GM21737 (cell line): ENCODE results near the gene APOBEC3A.
"Not testable (repeated sequence)": the region's sequence is repeated elsewhere in the genome, so short reads cannot be mapped to it uniquely, and the experiment has no call there.

Source experiments
- ATAC-seq: cut with Tn5 transposase; IDR thresholded peaks from one replicate; pipeline ENCODE4 v1.9.1; 2021; ENCODE audit warnings: mild to moderate bottlenecking, moderate library complexity; ENCODE audit not compliant: unreplicated experiment

APOBEC3A gene

DNA sequence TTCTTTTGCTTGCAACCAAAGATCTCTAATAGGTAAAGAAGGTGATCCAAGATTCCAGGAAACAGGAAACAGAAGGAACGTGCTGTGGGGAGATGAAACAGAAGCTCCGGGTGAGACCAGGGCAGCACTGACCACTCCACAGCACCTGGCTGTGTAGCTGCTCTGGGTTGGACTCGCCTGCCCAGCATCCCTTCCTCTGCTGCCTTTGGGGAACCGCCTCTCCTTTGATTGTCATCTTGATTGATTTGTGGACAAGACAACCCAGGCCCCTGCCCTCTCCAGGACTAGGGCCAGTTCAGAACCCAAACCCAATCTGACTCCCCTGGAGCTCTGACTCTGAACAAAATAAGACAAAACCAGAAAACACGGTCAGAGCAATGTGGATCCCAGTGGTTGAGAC is 14.7 kb upstream of the APOBEC3A start:
- no peak for ATAC-seq

DNA sequence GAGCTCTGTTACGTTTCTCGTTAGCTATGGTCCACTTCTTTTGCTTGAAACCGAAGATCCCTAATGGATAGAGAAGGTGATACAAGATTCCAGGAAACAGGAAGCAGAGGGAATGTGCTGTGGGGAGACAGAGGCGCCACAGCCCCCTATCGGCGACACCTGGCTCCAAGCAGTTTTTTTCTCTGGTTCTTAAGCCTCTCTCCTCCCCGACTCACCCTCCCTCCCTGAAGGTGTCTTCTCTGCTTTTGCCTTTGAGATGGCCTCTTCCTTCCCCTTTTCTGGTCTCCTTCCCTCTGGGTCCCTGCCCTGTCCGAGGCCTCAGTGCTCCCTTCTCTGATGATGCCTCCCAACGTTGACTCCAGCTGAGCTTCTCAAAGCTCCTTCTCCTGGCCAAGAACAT is 14.2 kb upstream of the APOBEC3A start:
- no peak for ATAC-seq

DNA sequence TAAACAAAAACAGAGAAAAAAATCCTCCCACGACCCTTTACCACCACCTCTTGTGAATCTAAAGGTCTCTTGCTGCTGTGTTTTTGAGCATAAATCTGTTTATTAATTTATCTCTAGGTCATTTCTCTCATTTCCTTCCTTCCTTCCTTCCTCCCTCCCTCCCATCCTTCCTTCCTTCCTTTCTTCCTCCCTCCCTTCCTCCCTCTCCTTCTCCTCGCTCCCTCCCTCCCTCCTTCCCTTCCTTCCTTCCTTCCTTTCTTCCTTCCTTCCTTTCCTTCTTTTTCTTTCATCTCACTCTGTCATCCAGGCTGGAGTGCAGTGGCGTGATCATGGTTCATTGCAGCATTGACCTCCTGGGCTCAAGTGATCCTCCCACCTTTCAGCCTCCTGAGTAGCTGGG is 13.5 kb upstream of the APOBEC3A start:
- no peak for ATAC-seq

DNA sequence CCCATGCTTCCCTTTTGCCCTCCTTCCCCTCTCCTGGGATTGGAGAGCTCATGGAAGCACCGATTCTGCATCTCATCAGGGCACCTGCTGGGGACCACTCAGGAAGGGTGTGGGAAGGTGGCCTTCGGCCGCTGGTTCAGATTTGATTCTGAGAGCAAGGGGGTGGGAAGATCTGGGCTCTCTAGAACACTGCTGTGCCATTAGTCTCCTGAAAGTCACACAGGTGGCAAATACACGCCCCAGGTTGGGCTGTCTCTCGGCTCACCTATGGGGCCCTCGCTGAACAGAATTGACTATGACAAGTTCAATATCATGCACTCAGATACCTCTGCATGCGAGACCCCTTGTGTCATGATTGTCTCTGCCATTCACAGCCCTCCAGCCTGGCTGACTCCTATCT is 12.8 kb upstream of the APOBEC3A start:
- no peak for ATAC-seq

DNA sequence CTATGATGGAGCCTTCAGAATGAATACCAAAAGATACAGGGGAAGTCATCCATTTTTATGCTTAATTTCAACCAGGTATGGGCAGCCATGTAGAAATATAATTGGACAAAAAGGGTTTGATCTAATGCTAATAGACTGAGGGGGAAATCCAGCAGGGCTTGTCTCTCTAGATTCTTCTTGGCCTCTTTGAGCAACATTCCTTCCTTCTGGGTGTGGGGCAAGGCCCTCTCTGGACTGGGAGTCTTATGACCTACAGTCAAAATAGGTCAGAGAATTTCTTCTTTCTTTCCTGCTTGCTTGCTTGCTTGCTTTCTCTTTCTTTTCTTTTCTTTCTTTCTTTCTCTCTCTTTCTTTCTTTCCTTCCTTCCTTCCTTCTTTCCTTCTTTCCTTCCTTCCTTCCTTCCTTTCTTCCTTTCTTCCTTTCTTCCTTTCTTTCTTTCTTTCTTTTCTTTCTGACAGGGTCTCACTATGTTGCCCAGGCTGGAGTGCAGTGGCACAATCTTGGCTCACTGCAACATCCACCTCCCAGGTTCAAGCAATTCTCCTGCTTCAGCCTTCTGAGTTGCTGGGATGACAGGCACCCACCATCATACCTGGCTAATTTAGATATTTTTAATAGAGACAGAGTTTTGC is 11.6 kb upstream of the APOBEC3A start:
- not testable (repeated sequence) for ATAC-seq

DNA sequence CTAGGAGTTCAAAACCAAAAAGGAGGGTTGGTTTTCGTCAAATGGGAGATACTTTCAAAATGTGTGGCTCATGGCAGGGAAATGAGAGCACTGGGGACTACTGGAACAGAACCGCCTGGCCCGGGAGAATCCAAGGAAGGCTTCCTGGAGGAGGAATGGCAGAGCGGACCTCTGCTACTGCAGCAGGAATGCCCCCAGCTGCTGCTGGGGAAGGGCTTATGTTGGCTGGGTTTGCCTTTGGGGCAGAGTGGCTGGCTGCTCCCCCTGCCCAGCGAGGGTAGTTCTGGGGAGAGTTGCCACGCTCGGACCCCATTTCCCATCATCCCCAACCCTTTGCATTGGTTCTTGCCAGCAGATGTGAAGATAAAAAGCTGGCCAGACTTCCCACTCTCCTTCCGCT is 10.6 kb upstream of the APOBEC3A start:
- no peak for ATAC-seq

DNA sequence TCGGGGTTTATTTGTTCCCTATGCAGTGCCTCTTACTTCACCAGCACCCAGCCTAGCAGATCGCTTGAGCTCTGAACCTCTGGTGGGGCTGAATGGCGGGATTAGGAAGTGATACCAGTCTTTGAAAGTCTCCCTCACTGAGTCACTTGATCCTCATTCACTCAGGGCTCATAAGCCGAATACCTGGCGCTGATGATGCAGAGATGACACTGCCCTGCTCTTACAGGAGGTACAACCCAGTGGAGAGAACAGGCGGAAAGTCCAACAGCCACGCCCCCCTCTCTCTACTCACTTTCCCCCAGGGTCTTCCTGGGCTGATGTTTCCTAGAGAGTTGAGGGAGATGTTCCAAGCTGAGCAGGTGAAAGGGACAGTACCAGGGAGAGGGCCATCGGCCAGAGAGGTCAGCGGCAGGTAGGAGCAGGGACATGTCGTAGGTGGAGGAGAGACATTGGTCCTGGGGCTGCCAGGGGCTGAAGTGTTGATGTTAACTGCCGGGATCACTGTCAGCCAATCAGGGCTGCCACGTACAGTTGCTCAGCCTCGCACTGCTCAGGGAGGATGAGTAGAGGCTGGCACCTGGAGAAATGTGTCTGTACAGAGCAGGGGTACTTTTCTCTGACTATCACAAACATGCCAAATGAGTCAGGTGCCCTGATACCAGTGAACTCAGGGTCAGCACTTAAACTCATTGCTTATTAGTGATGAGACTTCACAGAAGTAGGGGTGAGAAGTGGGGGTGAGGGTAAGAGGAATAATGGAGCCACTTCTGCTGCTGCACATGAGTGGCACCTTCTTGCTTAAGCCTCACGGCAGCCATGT is 9.9 kb upstream of the APOBEC3A start:
- no peak for ATAC-seq

DNA sequence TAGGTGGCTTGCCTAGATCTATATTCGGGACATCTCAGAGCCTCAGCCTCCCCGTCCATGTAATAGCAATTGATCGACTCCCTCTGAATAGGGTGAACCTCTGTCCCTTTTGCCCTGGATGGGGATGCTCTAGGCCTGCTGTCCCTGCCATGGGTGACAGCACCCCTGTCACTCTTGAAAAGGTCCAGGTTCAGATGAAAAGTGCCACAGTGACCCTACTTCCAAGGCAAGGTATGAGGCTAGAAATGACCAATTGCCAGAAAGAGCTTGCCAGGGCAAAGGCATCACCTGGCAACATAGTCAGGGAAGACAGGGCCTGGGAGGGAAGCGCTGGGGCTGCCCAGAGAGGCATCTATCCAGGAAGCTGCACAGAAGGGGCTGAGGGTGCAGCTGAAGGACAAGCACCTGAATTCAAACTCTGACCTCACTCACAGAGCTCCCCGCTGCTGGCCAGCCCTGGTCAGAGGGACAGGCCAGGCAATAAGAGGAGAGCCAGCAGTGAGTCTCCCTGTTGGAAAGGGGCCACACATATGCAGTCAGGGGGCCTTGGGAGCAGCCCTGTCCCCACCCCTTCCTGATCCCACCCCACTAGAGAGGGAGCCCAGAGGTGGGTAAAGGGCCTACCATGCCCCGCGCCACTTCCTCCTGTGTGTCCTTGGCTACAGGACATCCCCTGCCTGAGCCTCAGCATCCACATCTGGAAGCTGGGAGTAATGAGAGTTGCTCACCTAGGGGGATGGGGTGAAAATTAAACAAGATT is 9.0 kb upstream of the APOBEC3A start:
- no peak for ATAC-seq

DNA sequence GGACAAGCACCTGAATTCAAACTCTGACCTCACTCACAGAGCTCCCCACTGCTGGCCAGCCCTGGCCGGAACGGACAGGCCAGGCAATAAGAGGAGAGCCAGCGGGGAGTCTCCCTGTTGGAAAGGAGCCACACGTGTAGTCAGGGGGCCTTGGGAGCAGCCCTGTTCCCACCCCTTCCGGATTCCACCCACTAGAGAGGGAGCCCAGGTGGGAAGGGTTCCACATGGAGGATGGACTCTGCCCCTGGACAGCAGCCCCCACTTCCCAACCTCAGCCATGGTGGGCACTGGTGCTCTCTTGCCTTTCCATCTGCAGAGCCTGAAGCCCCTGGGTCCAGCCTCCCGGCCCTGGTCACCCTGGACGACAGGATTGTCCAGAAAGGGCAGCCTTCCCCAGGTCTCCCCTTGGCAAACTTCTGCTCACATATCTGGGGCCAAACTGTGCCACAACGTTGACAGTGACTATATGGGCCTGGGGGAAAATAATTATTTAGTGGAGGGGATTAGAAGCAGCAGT is 7.5 kb upstream of the APOBEC3A start:
- no peak for ATAC-seq

DNA sequence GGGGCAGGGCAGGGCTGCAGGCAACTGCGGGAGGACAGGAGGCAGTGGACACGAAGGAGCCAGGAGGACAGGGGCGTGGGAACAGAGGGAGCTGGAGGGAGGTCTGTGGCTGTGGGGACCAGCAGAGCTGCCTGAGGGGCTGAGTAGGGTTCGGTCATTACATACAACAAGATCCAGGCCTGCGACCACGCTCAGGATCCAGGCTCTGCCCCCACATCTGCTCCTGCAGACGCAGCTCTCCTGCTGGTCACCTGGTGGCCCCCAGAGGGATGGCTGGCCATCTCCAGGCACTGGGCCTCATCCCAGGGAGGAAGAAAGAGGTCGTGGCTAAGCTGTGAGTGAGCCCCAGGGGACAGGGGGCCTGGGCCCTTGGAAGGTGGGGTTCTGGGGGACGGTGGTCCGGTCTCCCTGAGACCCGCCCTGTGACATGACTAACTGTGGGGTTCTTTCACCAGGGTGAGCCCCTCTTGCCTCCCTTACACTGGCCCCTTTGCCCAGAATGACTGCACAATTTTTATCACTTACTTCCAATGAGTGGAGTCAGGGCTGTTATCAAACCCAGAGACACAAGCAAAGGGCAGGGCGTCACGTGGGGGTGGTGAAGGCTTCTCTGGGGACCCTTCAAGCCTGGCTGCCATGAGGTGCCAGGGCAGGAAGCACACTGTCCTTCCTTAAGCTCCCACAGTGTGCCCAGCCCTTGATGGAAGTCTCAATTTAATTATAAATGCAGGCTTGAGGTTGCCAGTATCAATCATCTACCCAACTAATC is 6.7 kb upstream of the APOBEC3A start:
- ATAC-seq: no peak

DNA sequence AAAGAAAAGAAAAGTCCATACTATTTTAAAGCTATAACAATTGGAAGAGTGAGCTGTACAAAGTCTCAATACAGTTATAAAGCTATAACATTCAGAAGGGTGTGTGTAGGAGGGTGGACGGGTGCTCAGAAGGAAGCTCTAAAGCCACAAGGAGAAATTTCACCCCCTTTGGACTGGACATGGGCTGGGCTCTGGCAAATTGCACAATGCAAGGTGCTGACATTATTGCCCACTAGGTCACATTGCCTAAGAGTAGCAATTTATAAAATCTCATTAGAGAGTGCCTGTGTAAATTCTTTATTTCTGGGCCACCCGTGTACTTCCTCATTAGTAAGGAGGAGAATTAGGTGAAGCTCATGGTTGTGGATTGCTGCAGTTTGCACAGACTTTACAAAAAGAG is 5.7 kb upstream of the APOBEC3A start:
- ATAC-seq: no peak

DNA sequence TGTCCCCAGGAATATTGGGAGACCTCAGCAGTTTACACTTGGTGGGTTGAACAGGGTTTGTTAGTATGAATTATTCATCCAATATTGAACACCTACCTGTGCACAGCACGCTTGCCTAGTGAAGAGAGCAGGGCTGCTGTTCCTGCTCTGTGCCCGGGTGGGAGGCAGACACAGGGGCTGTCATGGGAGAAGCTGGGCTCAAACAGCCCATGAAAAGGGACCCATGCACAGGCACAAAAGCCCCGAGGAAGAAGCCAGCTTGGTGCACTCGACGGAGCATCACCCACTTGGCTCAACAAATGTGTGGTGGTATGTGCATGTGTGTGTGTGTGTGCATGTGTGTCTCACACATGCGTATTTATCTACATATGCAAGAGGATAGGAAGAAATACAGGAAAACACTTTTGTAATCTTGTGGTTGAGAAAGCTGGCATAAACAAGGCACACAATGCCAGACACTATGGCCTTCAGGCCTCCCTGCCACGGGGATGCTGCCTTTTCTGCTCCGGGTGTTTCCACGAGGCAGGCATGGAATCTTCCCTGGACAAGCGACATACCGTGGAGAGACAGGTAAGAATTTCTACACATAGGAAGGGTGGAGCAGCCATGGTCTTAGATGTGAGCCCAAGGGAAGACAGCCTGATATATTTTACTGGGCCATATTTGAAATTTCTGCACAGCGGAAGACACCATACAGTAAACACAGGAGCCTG is 5.0 kb upstream of the APOBEC3A start:
- ATAC-seq: no peak

DNA sequence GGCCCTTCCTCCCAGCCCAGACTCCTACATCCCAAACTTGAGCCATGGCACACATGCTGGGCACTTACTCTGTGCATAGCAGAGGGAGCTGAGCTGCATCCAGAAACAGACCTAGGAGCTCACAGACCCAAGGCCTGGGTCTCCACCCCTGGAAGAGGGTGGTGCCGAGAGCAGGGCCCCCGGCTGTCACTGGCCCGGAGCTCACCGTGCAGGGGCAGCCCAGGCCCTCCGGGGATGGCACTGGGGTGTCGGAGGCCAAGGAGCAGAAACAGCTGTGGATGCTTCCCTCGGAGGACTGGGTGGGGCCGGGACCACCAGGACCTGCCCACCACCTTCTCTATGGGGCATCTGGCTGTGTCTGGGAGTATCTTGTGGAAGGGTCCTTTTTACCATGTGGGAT is 4.3 kb upstream of the APOBEC3A start:
- ATAC-seq: no peak

DNA sequence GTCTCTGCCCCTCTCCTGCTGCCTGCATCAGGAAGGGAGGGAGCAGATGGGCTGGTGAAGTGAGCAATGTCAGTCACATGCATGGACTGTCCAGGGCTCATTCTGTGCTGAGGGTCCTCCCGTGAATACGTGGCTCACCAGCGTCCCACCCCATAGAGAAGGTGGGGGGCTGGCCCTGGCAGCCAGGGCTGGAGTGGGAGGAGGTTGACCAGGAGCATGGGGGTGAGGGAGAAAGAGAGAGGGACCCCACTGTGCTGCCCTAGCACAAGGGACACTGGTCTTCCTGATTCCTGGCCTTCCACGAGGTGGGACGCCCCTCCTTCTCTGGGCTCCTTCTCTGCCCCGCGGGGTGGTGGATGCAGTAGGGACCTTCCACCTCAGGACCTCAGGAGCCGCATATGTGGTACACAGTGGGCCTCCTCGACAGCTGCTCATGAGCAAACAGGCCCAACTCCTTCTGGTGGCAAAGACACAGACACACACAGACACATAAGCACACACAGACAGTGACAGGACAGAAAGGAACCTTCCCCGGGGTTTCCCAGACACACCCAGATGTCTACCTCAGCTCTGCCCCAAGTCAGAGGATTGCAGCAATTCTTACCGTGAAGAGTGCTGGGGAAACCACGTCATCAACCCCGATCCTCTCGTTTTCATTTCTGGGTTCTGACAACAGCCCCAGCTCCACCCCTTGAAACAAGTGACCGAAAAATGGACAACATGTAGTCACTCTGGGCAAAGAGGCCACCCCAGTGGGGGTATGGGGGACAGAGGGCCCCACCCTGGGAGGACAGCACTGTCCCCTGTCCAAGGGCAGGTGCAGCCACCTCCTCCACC is 3.6 kb upstream of the APOBEC3A start:
- ATAC-seq: peak; percentile 57

DNA sequence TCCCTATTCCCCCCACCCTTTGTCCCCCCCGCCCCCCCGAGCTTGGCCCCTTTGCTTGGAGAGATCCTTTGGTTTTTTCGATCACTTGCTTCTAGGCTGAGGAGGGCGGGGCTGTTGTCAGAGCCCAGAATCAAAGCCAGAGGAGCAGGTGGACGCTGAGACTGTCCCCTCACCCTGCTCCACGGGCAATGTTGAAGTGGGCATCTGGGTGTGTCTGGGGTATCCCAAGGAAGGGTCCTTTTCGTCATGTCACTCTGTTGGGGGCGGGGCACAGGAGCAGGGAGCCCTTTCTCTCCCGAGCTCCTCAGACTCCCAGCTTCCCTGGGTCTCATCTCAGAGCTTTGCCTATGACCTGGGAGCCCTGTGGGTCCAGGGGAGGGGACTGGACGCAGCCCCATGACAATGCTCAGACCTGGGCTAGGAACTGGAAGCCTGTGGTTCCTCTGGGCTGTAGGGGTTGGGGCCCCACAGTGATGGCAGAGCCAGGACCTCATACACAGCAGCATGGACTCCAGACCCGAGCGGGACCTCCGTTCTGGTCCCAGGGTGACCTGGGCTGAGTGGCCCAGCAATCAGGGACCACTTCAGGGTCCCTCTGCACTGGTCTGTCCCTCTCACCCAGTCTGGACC is 2.9 kb upstream of the APOBEC3A start:
- ATAC-seq: no peak

DNA sequence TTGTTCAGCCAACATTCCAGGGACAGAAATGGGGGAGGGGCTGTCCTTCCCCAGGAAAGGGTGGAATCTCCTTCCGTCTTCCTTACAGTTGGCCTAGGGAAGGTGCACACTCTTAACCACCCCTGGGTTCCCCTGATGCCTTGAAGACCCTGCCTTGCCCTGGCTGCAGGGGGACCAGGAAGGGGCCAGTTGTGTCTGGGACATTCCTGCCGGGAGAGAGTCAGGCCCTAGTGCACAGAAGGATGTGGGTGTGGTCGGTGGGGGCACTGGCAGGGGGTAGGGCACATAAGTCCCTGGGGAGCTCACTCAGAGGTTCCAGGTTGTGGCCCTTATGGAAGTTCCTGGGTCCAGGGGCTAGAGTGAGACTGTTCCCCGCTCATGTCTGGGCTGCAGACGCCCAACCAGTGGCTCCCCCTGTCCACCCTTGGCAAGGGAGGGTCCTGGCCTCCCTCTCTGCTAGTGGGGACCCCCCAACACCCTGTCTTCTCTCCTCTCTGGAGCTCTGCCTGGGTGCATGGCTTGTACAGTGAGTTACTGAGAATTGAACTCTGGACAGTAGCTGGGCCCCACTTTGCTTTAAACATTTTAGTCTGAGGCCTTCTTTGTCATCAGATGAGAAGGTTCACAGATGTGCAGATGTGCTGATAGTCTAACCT is 2.0 kb upstream of the APOBEC3A start:
- ATAC-seq: no peak

DNA sequence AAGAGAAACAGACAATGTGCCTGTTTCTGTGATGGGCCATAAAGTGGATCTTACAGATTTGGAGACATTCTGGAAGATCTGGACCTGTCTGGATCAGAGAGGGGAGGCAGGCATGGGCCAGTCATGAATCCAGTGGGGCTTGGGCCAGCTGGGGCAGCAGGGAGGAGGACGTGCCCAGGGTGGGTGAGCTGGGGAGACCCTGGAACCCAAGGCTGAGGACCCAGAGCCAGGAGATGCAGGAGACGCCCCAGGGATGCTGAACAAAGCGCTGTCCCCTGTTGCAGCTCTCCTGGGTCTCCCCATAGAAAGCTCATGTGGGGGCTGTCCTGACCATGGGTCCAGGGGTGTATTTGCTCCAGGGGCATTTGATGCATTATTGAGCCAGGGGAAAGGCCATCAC is 1.5 kb upstream of the APOBEC3A start:
- no peak for ATAC-seq

DNA sequence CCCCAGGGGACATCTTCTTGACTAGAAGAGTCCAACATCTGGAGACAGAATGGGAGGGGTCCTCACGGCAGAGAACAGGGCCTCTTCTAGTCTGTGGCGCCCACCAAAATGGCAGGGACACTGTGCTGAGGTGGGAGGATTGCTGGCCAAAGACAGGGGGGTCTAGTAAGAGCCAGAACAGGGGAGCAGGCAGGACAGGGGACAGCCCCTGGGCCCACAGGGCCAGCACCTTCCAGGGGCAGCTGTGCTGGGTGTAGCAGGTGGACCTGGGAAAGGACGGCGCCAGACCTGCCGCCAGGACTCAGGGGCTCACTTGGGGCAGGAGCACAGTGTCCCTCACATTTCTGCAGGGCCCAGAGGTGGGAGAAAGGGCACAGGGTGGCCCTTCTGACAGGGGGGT is 858 bp upstream of the APOBEC3A start:
- ATAC-seq: no peak
